Measurements from ENCODE around the gene SV2B.
A peak's percentile ranks its signal among the peaks of the same experiment; 100 is the strongest.

The SV2B gene

DNA sequence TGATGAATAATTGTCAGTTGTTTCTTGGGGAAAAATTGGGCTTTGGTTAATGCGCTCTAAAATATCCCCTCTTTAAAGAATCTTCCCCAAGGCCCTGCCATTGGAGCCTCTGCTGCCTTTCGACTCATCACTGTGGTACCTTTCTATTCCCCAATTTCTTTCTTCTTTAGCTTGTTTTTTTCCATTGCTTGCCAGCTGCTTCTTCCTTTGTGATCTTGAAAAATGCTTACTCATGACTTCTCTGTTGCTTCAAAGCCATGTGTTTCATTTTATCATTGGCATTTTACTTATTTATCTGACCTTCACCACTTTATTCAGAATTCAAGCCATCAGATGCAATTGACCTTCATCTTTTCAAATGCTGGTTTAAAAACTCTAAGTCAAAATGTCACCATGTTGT, 84.4 kb downstream of the SV2B start:
- no peak for FAIRE-seq
- DNase-seq (ENCODE audit: insufficient read length, low spot score) = no peak
- no peak for TF ChIP-seq CTCF (IDR thresholded peaks at IDR 0.05; ENCODE audit: insufficient read depth, missing control alignments)

DNA sequence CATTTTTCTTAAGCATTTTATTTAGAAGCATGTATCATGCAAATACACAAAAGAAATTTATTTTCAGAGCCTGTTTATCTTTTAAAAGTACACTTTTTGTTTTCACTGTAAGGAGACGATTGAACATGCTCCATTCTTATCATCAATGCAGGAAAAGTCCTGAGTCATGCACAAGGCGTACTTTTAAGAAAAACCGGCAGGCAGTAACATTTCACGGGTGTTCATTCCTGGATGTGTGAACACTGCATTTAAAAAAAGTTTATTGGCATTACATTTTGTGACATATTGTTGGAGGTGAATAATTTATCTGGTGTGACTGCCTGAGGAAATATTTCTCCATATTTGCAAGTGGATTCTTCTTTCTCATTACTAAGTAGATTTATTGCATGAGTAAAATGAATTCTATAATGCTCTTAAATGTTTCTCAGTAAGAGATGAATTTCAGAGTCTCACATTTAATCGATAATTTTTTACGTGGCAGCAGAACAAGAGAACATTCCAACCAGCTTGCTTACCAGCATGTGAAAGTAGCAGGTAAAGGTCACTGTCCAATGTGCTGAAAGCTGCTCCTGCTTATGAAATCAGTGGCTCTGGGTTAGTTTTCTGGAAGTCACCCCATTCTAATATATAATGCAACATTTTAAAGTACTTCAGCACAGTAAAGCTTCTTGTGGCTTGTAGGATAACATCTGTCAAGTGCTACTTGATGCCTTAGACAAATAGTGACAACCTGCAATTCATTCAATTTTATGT, 87.0 kb downstream of the SV2B start:
- DNase-seq (ENCODE audit: insufficient read length, low spot score) (no peak), FAIRE-seq (peak; percentile 88)
- TF ChIP-seq CTCF (IDR thresholded peaks at IDR 0.05; ENCODE audit: insufficient read depth, missing control alignments) = no peak

- no peak for FAIRE-seq
- DNase-seq (ENCODE audit: insufficient read length, low spot score) = no peak
- TF ChIP-seq CTCF (IDR thresholded peaks at IDR 0.05; ENCODE audit: insufficient read depth, missing control alignments) = no peak
Observed at GRCh38 chr15:91192285-91192684, 92.2 kb downstream of the SV2B start.

DNA sequence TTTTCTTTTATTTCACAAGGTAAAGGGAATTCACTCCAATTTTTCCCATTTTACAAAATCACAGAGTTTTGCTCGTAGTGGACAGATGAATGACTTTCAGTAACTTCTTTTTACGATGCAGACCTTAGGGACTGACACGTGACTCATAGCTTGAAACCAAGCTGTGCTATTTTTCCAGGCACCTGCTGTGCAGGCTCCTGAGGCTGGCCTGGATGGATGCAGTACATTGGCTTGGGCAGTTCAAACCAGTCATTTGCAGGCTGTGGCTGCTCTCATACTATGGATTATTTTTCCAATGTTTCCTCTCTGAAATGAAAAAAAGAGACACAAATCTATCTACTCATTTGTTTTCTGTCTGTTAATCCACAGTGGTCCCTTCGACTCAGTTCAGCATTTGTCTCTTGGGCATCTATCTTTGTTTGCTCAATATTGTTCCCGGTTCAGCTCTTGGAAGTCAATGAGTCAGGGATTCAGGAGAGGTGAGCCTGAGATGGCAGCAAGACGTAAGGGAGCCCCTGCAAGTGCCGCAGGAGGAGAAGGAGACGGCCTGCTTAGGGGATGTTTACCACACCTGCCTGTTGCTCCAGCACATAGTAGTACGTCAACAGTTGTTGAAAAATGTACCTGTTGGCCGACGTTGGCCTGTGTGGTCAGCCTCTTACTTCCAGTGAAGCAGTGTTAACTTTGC, 92.8 kb downstream of the SV2B start:
- FAIRE-seq = no peak
- DNase-seq (ENCODE audit: insufficient read length, low spot score) = no peak
- no peak for TF ChIP-seq CTCF (IDR thresholded peaks at IDR 0.05; ENCODE audit: insufficient read depth, missing control alignments)

GRCh38 chr15:91193378-91193720, 93.3 kb downstream of the SV2B start:
- FAIRE-seq (no peak), DNase-seq (ENCODE audit: insufficient read length, low spot score) (no peak)
- TF ChIP-seq CTCF (IDR thresholded peaks at IDR 0.05; ENCODE audit: insufficient read depth, missing control alignments) = no peak

DNA sequence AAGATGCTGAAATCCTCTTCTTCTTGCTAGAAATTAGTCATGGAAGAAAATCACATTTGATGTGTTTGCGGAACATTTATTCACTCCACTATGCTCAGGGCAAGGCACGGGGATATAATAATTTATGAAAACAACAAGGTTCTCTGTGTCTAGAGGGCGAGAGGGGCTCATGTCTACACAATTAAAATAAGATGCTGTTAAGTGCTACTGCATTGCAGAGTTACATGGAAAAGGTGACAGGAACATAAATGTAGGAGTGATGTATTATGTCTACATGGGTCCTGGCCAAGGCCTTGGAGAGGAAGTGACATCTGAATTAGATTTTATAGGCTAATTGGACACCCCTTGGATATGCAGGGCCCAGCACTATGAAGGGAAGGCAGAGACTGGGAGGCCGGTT, 96.1 kb downstream of the SV2B start:
- FAIRE-seq (no peak), DNase-seq (ENCODE audit: insufficient read length, low spot score) (no peak)
- TF ChIP-seq CTCF (IDR thresholded peaks at IDR 0.05; ENCODE audit: insufficient read depth, missing control alignments) = no peak

GRCh38 chr15:91196768-91197167, 96.7 kb downstream of the SV2B start:
- TF ChIP-seq CTCF (IDR thresholded peaks at IDR 0.05; ENCODE audit: insufficient read depth, missing control alignments) = no peak
- DNase-seq (ENCODE audit: insufficient read length, low spot score) (no peak), FAIRE-seq (no peak)
